GM19328 (cell line): Measurements from ENCODE around the gene TEKTIP1.

Source experiments
- ATAC-seq: cut with Tn5 transposase; IDR thresholded peaks from one replicate; pipeline ENCODE4 v1.9.1; 2021; ENCODE audit warnings: mild to moderate bottlenecking, moderate library complexity; ENCODE audit not compliant: unreplicated experiment

Gene TEKTIP1

DNA sequence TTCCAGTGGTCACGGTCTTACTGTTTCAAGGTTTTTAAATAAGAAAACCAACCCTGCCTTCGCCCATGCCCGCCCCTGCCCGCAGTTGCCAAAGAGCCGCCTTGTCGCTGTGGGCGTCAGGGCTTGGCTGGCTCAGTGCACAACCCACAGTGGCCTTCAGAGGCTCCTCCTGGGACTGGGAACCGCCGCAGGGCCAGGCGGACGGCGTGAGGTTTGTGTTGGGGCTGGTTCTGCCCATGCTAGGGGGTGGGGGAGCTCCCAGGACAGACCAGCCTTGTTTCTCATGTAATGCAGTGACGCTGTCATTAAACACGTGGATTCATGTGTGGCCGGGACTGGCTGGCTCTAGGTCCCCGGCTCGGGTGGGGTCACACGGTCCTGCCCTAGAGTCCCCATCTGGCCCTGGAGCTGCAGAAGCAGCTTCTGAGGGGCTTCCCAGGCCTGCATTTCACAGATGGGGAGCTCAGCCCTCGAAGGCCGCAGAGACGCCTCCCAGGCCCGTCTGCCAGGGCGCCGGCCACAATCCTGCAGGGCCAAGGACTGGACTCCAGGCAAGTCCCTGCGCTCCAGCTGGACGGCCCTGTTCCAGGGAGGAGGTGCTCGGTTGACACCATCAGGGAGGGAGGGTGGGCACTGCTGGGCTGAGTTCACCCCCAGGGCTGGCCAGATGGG lies 2.4 kb upstream of the TEKTIP1 start:
- no peak for ATAC-seq

DNA sequence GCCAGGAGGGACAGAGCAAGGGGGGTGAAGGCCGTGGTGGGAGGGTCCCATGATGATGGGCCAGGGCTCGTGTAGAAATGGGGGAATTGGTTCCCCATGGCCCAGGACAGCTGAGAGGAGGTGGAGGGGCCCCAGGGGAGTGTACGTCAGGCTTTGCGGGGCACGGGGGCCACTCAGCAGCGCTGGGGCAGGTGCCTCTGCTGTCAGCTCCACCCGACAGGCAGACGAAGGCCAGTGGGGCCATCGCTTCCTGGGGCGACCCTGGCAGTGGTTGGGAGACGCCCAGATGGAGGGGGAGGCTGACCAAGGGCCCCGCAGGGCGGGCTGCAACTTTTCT lies 1.9 kb upstream of the TEKTIP1 start:
- ATAC-seq, result no peak

- ATAC-seq, result no peak
Observed at GRCh38 chr19:3537438-3538240, 1.3 kb upstream of the TEKTIP1 start.

GRCh38 chr19:3538258-3538929 lies 580 bp upstream of the TEKTIP1 start:
- no peak for ATAC-seq

DNA sequence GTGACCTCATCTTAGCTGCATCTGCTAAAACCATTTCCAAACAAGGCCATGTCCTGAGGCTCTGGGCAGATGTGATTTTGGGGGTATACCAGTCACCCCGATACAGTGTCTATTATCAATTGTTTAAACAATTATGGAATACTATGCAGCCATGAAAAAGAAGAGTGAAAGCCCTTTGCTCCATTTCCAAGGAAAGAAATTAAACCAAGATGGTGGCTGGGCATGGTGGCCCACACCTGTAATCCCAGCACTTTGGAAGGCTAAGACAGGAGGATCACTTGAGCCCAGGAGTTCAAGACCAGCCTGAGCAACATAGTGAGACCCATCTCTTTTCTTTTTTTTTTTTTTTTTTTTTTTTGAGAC lies 763 bp downstream of the TEKTIP1 start:
- ATAC-seq, result no peak

- ATAC-seq, result no peak
Observed at GRCh38 chr19:3543150-3544057, 4.4 kb downstream of the TEKTIP1 start.

GRCh38 chr19:3544058-3544376 lies 5.0 kb downstream of the TEKTIP1 start:
- no peak for ATAC-seq

DNA sequence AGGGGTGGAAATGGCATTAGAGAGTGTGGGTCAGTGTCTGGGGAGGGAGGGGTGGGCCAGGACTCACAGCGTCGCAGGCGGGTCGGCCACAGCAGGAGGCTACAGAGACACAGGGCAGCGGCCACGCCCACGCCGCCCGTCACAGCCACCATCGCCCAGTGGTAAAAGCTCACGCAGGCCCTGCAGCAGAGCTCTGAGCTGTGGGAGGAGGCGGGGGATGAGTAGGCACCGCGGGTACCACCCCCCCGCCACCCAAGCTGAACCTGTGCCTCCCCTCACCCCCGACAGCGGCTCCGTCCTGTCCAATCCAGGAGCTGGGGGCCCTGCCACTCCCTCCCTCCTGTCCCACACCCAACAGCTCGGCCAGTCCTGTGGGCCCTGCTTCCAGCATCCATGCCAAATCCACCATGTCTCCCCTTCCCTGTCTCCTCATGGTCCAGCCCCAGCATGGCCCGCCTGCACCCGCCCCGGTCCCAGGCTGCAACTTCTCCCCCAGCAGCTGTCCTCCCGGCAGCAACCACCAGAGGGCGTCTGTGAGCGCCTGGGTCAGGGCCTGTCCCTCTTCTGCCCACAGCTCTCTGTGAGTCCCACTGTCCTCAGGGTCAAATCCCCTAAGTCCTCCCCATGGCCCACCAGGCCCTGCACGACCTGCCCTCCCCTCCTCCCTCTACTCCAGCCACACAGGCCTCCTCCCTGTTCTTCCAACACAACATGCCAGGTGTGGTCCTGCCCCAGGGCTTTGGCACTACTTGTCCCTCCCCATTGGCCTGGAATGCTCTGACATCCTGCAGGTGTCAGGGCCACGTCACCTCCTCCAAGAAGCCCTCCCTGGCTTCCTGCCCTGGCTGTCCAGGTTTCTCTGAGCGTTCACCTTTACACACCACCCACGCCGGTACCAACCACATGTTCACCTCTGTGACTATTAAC lies 6.0 kb downstream of the TEKTIP1 start:
- no peak for ATAC-seq

DNA sequence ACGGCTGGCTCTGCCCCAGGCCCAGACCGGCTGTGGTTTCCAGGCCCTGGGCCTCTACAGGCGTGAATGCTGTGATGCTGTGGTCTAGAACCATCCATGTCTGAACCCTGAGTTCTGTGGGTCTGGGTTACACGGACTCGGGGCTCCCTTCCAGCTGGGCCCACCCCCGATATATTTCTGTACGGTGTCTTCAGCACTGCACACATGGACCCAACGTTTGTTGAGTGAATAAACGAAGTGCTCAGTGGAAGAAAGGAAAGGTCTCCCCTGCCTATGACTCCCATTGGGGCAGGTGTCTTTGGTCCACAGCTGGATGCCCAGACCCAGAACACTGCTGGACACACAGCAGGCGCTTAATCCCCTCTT lies 6.7 kb downstream of the TEKTIP1 start:
- no peak for ATAC-seq

GRCh38 chr19:3546119-3546518 lies 7.1 kb downstream of the TEKTIP1 start:
- ATAC-seq, result no peak

DNA sequence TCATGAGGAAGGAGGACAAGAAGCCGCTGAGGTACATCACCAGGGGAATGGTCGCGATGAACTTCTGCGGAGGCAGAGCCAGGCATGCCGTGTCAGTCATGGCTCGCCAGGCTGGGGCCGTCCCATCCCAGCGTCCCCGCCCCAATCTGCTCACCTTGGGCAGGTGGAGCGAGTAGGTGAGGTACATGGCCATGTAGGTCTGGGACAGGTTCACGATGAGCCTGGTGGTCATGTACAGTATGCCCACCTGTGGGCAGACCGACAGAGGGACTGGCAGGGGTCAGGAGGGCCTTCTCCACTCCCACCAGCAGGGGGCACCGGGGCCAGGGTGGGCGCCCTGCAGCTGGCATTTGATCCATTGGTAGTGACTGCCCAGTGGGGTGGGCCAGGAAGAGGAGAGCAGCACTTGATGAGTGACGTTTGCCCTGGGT lies 8.3 kb downstream of the TEKTIP1 start:
- ATAC-seq, result no peak

DNA sequence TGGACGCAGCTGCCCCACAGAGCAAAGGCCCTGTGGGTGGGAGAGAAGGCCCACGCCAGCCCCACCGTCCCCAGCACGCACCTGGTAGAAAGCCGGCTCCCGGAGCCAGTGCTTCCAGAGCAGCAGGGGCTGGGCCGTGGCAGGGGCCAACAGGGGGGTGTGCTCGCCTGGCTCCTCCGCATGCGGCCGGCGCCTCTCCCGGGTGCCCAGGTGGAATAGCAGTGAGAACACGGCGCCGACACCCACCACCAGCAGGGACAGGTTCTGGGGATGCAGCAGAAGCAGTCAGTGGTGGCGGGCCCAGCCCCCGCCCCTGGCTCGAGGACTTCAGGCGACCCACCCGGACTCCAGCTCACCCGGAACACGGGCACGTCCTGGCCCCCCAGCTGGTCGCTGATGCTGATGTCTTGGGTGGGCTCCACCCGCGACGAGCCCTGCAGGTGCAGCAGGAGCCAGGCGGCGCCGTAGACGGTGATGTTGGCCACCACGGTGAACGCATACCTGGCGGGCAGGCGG lies 8.9 kb downstream of the TEKTIP1 start:
- ATAC-seq, result no peak

DNA sequence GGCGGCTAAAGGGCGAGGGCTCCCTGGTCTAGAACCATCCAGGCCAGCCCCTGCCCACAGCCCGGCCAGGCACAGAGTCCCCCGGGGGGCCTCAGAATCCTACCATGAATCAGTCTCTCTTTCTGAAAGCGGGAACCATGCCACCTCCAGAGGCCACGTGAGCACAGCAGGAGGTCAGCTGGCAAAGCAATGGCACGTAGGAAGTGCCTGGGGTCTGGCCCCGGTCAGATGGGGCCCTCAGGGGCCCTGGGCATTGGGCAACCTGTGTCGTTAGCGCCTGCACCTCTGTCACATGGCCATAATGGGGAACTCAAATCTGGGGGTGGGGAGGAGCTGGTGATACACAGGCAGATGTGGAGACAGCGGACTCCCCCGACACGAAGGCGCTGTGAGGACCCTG lies 9.6 kb downstream of the TEKTIP1 start:
- ATAC-seq, result no peak

- no peak for ATAC-seq
Observed at GRCh38 chr19:3549816-3550215, 10.8 kb downstream of the TEKTIP1 start.

GRCh38 chr19:3550947-3551791 lies 12.2 kb downstream of the TEKTIP1 start:
- no peak for ATAC-seq

- no peak for ATAC-seq
Observed at GRCh38 chr19:3551792-3552095, 12.8 kb downstream of the TEKTIP1 start.

DNA sequence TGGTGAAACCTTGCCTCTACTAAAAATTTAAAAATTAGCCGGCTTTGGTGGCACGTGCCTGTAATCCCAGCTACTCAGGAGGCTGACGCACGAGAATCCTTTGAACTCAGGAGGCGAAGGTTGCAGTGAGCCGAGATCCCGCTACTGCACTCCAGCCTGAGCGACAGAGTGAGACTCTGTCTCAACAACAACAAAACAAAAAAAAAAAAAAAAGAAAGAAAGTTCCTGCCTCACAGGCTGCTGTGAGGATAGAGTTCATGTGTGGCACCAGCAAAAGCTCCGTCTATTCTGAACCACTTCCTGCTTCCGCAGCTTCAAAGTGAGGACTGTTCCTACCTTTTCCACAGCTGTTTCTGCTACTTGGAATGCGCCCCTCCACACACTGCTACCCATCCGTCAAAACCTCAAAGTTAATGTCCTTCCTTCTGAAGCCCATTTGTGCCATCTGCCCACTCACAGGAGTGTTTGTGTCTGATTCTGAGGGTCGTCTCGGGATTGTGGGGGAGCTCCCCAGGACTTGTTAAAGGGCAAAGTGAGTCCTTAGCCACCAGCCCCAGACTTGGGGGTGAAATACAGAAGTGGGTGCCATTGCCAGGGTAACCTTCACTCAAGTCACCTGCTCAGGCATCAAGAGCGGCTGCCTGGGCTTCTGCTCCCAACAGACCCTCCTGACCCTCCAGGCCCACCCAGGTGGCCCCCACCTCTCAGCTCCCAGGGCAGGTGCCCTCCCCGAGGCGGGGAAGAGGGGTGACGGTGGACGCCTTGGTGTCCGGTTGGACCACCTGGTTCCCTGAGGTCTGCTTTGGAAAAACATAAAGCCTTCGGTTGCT lies 15.5 kb downstream of the TEKTIP1 start:
- no peak for ATAC-seq

DNA sequence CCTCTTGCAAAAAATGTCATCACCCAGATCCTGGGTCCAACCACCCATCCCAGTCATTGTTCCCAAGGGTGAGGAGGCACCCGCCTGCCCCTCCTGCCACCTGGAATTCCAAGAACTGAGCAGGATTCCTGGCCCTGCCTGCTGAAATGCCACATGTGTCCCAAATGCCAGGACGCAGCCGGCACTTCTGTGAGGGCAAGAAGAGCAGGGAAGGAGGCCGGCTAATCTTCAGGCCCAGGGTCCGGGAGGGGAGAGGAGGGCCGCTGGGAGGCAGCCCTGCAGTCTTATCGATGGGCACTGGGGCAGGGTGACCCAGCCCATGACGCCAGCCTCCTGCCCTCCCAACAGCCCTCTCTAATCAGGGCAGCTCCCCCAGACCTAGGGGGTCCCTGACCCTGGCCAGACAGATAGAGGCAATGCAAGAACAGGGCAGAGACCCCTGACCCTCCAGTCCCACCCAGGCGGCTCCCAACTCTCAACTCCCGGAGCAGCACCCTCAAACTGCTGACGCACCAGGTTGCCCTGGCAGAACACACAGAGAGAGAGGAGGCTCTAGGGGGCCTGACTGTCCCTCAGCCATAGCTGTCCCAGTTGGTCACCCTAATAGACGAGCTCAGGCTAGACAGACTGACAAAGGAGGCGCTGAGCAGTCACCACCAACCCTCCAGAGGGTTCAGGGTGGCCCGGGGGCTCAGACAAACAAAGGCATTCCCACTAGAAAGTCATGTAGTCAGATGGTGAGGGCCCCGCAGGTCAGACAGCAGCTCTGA lies 16.9 kb downstream of the TEKTIP1 start:
- ATAC-seq, result no peak
